HFFc6 (cell line): Measurements from ENCODE around the gene TRAFD1. TPM values are rescaled to one million over a fixed set of nuclear protein-coding genes. Genes with fewer than 3 reads are reported as not detected.

Experiments used
- DNase-seq: peaks from one replicate; pipeline ENCODE4 v3.0.0-alpha.2; 2018
- H3K27ac Mint-ChIP-seq: 2 replicates; pipeline ENCODE4 v1.8.0; 2020; ENCODE audit warnings: mild to moderate bottlenecking, mixed read lengths
- H3K27me3 Mint-ChIP-seq: 2 replicates; pipeline ENCODE4 v1.8.0; 2021; ENCODE audit warnings: mild to moderate bottlenecking, moderate library complexity, mixed read lengths; ENCODE audit not compliant: insufficient read depth
- H3K36me3 Mint-ChIP-seq: 2 replicates; pipeline ENCODE4 v1.8.0; 2021; ENCODE audit warnings: low read depth, mixed read lengths
- H3K4me1 Mint-ChIP-seq: 2 replicates; pipeline ENCODE4 v1.8.0; 2020; ENCODE audit warnings: low read depth, mixed read lengths
- H3K4me3 Mint-ChIP-seq: 2 replicates; pipeline ENCODE4 v1.8.0; 2020; ENCODE audit warnings: mild to moderate bottlenecking, moderate library complexity, mixed read lengths
- H3K9me3 Mint-ChIP-seq: 2 replicates; pipeline ENCODE4 v1.8.0; 2020; ENCODE audit warnings: mild to moderate bottlenecking, mixed read lengths
- CTCF ChIP-seq: fragments of 200-600 bp; sonication (generic); IDR thresholded peaks from 2 replicates; pipeline ENCODE4 v1.5.0; 2021; ENCODE audit warnings: antibody characterized with exemption, mild to moderate bottlenecking
- total RNA-seq, 6 experiments: library from RNA; stranded (reverse); fragmentation: NEBNext Ultra II Directional; extraction: Animal tissue kit (Norgen Biotek cat#: 25700); gene quantifications; 2 replicates in 1 of 6; 3 replicates in 5 of 6; pipeline ENCODE4 v1.2.3, GENCODE V29; 2021

The TRAFD1 gene
- total RNA-seq, 6 experiments from 2014 or later = 22.8 to 25.1 (median 24.0) TPM

GRCh38 chr12:112178796-112179195, 53.4 kb downstream of the TRAFD1 start:
- Mint-ChIP-seq H3K27me3 (no peaks in the 10 kb centered on the region; the same call in none of the 2 replicates), H3K27ac (no peak overlapping the region), H3K4me1 (no peaks in the 10 kb centered on the region), H3K36me3 (peaks cover 22% of the 10 kb centered on the region; the same call in 1 of the 2 replicates), H3K4me3 (no peak overlapping the region), H3K9me3 (no peaks in the 10 kb centered on the region)
- no peak for DNase-seq
- TF ChIP-seq CTCF = no peak

GRCh38 chr12:112179341-112179740, 54.0 kb downstream of the TRAFD1 start:
- TF ChIP-seq CTCF = no peak
- H3K9me3 Mint-ChIP-seq = no peaks in the 10 kb centered on the region
- H3K27me3 Mint-ChIP-seq = no peaks in the 10 kb centered on the region; the same call in none of the 2 replicates
- no peak overlapping the region for H3K4me3 Mint-ChIP-seq
- DNase-seq = no peak
- peaks cover 24% of the 10 kb centered on the region; the same call in 1 of the 2 replicates for H3K36me3 Mint-ChIP-seq
- no peaks in the 10 kb centered on the region for H3K4me1 Mint-ChIP-seq
- H3K27ac Mint-ChIP-seq = no peak overlapping the region

GRCh38 chr12:112179916-112180315, 54.6 kb downstream of the TRAFD1 start:
- no peak overlapping the region for H3K4me3 Mint-ChIP-seq
- H3K36me3 Mint-ChIP-seq = peaks cover 21% of the 10 kb centered on the region; the same call in 1 of the 2 replicates
- DNase-seq = no peak
- H3K4me1 Mint-ChIP-seq = no peaks in the 10 kb centered on the region
- H3K27ac Mint-ChIP-seq = no peak overlapping the region
- no peak for TF ChIP-seq CTCF
- H3K27me3 Mint-ChIP-seq = no peaks in the 10 kb centered on the region; the same call in none of the 2 replicates
- no peaks in the 10 kb centered on the region for H3K9me3 Mint-ChIP-seq

GRCh38 chr12:112180422-112180821, 55.1 kb downstream of the TRAFD1 start:
- Mint-ChIP-seq H3K36me3 (peaks cover 16% of the 10 kb centered on the region; the same call in 1 of the 2 replicates), H3K9me3 (no peaks in the 10 kb centered on the region), H3K4me1 (no peaks in the 10 kb centered on the region), H3K27ac (no peak overlapping the region), H3K4me3 (no peak overlapping the region), H3K27me3 (no peaks in the 10 kb centered on the region; the same call in none of the 2 replicates)
- no peak for TF ChIP-seq CTCF
- DNase-seq = no peak

GRCh38 chr12:112182499-112182898, 57.1 kb downstream of the TRAFD1 start:
- no peak for DNase-seq
- H3K9me3 Mint-ChIP-seq = no peaks in the 10 kb centered on the region
- TF ChIP-seq CTCF = no peak

More at GRCh38 chr12:112182499-112182898, 57.1 kb downstream of the TRAFD1 start:
- Mint-ChIP-seq H3K27ac (no peak overlapping the region), H3K4me1 (no peaks in the 10 kb centered on the region), H3K4me3 (no peak overlapping the region), H3K36me3 (0 out of 2 replicates have a peak, but pooled peaks cover 10% of the 10 kb centered on the region), H3K27me3 (no peaks in the 10 kb centered on the region; the same call in none of the 2 replicates)
